HS-5 (cell line): ENCODE results near the gene DSP.
A peak's percentile ranks its signal among the peaks of the same experiment; 100 is the strongest.

Source experiments
- DNase-seq: peaks from one replicate; pipeline ENCODE4 v3.0.0-alpha.2; 2012; ENCODE audit warnings: low read depth

The DSP gene, protein sequence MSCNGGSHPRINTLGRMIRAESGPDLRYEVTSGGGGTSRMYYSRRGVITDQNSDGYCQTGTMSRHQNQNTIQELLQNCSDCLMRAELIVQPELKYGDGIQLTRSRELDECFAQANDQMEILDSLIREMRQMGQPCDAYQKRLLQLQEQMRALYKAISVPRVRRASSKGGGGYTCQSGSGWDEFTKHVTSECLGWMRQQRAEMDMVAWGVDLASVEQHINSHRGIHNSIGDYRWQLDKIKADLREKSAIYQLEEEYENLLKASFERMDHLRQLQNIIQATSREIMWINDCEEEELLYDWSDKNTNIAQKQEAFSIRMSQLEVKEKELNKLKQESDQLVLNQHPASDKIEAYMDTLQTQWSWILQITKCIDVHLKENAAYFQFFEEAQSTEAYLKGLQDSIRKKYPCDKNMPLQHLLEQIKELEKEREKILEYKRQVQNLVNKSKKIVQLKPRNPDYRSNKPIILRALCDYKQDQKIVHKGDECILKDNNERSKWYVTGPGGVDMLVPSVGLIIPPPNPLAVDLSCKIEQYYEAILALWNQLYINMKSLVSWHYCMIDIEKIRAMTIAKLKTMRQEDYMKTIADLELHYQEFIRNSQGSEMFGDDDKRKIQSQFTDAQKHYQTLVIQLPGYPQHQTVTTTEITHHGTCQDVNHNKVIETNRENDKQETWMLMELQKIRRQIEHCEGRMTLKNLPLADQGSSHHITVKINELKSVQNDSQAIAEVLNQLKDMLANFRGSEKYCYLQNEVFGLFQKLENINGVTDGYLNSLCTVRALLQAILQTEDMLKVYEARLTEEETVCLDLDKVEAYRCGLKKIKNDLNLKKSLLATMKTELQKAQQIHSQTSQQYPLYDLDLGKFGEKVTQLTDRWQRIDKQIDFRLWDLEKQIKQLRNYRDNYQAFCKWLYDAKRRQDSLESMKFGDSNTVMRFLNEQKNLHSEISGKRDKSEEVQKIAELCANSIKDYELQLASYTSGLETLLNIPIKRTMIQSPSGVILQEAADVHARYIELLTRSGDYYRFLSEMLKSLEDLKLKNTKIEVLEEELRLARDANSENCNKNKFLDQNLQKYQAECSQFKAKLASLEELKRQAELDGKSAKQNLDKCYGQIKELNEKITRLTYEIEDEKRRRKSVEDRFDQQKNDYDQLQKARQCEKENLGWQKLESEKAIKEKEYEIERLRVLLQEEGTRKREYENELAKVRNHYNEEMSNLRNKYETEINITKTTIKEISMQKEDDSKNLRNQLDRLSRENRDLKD (N-terminal part only)

DNA sequence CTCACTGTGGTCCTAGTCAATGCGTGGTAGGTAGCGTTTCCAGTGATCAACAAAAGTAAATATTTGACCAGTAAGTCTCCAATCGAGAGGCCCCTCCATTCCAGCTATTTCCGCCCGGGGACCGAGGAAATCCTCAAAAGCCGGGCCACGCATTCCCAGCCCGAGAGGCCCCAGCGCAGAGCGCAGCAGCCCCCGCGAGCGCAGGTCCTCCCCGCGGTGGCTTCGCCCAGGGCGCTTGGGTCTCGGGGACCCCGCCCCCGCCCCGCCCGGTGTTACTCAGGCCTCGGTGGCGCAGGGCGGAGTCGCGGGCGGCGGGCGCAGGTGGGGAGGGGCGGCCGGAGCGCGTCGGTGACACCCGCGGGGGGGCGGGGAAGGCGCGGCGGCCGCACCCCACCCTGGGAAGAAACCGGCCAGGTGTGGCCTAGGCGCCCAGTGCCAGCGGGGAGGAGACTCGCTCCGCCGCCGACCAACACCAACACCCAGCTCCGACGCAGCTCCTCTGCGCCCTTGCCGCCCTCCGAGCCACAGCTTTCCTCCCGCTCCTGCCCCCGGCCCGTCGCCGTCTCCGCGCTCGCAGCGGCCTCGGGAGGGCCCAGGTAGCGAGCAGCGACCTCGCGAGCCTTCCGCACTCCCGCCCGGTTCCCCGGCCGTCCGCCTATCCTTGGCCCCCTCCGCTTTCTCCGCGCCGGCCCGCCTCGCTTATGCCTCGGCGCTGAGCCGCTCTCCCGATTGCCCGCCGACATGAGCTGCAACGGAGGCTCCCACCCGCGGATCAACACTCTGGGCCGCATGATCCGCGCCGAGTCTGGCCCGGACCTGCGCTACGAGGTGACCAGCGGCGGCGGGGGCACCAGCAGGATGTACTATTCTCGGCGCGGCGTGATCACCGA lies at the start of gene DSP:
DSP (plus strand) TSS at position 497 of the 890 bp plus-strand sequence; CDS start at position 742, 245 bp downstream.
- no peak for DNase-seq

DNA sequence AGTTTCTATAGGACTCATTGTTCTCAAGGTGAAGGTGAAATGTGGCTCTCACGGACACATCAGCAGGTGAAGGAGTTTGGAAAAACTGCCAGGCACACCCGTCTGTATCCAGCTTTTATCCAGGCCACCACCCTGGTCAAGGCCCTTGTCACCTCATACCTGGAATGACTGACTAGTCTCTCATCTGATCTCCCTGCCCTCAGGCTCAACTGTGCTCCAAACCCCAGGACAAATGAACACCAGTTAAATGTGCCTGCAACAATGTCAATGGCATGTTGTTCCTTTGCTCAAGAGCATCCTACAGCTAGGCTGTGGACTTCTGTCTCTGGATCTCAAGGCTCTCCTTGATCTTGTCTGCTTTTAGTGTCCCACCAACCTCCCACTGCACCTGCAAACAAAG lies 47.6 kb upstream of the DSP start:
- no peak for DNase-seq

DNA sequence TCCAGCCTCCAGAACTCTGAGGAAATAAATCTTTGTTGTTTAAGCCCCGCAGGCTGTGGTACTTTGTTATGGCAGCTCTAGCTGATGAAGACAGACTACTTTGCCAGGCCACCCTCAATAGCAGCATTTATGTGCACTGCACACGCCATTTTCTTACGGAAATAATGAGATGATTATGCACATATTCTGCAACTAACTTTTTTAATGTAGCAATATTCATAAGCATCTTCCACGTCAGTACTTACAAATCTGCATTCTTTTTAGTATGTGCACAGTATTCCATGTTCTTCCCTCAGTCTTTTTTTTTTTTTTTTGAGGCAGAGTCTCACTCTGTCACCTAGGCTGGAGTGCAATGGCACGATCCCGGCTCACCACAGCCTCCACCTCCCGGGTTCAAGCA lies 46.8 kb upstream of the DSP start:
- no peak for DNase-seq

DNA sequence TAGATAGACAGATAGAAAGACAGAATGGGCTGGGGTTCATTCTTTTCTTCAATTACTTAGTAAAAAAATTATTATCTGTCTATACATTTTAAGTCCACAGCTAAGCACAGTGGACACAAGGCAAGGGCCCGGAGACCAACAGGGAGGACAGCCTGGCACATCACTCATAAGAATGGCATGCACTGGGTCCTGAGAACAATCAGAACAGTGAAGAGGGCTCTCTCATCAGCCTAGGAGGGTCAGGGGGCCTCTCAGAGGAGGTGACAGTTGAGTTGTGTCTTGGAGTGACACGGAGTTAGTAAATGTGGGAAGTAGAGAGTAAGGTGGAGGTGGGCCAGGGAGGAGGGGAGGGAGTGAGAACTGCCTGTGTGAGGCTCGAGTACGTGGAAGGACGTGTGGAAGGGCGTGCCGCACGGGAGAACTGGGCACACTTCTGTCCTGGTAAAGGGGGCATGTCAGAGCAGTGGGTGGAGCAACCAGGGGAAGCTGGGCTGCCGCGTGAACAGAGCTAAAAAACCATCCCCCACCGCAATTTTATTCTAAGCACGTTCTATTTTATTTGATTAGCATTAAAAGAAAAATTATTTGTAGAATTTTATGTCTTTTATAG lies 45.1 kb upstream of the DSP start:
- DNase-seq, result no peak

DNA sequence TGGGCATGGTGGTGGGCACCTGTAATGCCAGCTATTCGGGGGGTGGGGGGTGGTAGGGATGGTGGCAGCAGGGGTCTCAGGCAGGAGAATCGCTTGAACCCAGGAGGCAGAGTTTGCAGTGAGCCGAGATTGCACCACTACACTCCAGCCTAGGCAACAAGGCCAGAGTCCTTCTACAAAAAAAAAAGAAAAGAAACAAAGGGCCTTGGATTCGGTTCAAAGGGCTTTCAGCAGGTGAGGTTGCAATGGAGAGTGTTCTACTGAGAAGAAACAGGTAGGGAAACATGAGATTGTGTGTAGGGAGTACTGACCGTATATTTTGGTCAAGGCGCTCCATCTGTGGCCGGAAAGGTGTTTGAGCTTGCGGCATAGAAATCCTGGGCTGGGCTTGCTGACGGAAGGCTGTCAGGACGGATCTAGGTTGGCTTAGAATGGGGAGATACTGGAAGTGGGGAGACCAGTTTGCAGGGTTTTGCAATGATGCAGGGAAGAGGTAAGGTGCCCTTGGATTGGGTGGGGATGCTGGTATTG lies 40.7 kb upstream of the DSP start:
- no peak for DNase-seq

DNA sequence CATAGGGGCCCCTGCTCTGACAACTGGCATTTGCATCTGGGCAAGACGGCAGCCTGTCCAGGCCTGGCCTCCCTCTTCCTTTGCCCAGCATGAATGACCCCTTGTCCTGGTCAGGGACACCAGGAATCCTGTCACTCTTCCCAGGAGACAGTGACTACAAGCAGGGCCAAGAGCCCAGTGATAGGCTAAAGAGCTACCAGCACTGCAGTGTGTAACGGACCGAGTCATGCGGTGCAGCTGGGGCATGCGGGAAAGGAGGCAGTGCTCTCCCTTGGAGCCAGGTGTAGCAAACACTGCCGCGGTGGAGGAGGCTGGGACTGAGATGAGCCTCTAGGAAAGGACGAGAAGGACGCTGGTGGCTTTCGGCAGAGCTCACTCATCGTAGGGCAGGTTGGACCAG lies 38.7 kb upstream of the DSP start:
- DNase-seq, result no peak

DNA sequence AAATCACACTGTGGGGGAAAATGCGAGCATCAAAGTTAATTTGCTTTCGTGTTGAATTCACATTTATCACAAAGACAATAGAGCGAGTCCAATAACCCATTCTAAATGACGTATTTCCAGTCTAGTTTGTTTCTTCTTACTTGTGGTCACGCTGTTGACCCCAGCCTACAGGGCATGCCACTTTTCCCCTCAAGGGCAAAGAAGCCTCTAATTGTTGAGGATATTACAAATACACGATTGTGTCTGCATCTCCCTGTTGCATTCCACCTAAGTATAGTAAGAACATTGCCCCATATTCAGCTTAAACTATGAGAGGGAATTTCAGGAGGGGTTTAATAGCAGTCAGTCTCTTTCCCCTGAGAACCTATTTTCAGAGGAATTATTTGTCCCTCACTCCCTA lies 37.4 kb upstream of the DSP start:
- no peak for DNase-seq

DNA sequence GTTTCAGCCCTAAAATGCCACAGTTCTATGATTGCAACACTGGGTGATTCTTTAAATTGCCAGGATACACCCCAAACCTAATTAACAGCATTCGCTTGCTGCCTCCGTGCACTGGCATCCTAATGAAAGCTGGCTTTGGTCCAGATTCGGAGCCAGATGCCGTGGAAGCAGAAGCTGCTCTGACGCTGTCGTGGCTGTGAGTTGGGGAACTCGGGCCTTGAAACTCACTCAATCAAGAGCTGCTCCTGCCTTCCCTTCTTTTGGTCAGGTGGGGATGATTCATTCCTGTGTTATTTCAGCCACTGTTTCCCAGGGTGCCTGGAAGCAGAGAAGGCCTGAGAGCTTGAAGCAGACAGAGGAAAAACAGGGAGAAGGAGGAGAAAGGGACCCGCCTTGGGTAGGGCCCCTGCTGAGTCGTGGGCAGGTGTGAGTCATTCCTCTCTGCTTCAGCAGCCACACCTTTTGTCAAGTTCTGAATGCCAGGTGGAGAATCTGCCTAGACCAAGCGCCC lies 36.2 kb upstream of the DSP start:
- DNase-seq, result peak; percentile 70

DNA sequence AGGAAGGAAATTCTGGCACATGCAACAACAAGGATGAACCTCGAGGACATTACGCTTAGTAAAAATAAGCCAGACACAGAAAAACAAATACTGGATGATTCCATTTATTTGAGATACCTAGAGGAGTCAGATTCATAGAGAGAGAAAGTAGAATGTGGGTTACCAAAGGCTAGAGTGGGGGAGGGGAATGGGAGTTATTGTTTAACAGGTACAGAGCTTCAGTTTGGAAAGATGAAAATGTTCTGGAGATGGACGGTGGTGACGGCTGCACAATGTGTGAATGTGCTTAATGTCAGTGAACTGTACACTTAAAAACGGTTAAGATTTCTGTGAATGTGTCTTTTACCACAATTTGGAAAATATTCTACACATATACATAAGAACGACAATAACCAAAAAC lies 33.9 kb upstream of the DSP start:
- no peak for DNase-seq

DNA sequence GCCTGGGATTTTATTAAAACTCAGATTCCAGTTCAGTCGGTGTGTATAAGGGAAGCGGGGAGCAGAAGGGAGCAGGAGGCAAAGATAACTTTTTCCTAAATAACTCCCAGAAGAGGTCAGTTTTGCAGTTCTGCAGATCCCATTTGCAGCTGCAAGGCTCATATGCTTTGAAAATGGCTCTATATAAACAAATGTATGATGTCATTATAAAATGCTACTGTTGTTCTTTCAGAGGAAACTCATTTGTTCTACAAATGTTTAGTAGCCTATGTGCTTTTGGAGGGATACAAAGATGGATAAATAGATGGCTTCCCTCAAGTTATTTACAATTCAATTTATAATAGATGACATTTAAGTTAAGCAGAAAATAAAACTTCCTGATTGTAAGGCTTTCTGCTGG lies 29.2 kb upstream of the DSP start:
- DNase-seq, result no peak

DNA sequence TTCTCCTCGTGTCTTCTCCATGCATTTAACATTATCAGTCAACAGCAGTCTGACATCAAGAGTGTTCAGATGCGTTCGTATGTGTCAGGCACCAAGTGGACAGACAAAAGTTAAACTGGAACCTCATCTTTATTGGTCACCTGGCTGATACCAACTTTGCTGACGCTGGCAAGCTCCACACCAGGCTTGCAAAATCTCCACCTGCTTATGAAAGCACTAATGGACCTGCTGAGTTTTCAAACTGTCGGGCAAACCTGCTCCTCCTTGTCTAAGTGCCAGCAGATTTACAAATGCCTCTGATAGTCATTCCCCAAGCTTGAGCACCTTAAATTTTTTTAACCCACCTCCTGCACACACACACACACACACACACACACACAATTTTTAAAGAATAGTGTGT lies 27.9 kb upstream of the DSP start:
- no peak for DNase-seq

DNA sequence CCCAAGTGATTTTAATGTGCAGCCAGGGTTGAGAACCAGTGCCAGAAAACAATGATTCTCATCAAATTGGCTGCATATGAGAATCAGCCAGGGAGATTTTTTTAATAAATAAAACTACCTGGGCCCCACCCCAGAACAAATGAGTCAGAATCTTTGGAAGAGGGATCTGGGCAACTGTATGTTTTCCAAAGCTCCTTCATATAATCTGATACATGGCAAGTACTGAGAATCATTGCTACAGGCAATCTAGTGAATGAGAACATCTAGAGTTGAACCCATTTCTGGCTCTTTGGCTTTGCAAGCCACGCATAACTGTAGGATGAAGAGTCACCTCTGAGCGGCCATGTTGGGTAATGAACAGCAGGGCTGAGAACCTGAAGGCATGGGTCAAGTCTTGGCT lies 26.1 kb upstream of the DSP start:
- DNase-seq, result no peak

DNA sequence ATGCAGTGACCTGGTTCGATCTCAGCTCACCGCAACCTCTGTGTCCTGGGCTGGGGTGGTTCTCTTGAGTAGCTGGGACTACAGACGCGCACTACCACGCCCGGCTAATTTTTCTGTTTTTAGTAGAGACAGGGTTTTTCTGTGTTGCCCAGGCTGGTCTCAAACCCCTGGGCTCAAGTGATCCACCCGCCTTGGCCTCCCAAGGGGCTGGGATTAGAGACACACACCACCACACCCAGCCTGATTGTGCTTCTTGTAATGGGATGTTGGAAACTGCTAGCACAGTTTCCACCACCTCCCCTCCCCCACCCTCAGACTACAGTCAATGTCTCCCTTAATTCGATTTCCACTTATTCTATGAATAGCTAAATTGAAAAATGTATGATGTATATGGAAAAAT lies 22.6 kb upstream of the DSP start:
- DNase-seq, result no peak

DNA sequence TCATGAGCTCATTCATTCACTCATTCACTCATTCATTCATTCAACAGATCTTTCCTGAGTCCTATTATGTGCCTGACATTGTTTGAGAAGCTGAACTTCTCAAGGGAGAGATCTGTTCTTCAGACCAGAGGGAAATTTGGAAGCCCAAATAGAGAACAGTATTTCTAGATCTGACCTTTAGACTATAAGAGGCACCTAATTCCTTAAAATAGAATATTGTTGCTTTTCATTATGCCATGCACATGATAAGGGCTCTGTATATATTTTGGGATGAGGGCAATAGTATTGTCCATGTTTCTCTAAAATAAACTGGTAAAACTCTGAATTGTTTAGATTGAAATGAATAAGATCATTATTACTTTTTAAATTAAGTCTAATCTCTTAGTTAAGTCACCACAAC lies 18.6 kb upstream of the DSP start:
- DNase-seq, result no peak

DNA sequence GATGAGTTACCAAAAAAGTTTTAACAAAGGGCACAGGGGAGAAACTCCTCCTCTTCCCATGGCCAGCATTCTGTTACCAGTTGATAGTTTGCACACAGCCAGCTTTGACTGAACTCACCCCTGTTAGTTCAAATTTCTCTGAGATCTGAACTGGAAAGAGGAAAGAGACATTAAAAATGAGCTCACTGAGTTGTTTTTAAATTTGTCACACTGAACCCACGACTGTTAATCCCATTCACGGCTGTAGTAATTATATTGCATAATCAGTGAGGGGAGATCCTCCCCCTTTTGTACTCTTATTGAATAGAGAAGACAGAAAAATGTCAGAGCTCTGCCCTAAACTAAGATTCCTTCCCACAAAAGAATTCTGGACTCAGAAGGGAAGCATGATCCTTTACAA lies 17.5 kb upstream of the DSP start:
- DNase-seq, result no peak

DNA sequence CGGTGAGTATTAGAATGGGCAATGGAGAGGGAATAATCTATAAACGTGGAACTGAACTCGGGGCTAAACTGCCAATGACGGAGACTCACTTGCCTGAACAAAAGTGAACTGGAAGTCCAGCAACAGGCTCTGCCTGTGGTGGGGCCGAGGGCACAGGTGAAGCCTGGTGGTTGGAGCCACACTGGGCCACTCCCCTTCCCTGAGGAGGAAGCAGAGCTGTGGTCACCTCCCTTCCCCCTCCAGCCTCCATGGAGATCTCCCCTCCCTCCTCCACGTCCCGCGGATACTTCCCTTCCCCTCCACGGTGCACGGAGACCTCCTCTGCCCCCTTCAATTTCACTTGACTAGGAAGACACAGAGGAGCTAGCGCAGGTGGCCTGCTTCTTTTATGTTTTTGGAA lies 14.7 kb upstream of the DSP start:
- no peak for DNase-seq

DNA sequence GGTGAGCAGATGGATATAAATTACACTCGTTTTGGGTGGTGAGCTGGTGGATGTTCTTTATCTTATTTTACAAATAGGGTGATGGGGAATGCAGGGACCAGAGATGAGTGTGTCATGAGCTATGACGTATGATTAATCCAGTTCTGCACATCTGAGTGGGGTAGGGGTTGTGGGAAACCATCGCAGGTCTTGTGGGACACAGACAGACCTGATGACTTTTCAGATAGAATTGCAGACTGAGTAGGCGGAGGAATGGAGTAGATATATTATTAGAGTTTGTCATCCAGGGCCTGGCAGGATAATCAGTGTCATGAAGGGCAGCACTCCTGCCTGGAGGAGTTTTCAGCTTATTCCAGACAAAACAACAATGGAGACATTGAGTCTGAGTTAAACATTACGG lies 12.9 kb upstream of the DSP start:
- DNase-seq, result no peak

DNA sequence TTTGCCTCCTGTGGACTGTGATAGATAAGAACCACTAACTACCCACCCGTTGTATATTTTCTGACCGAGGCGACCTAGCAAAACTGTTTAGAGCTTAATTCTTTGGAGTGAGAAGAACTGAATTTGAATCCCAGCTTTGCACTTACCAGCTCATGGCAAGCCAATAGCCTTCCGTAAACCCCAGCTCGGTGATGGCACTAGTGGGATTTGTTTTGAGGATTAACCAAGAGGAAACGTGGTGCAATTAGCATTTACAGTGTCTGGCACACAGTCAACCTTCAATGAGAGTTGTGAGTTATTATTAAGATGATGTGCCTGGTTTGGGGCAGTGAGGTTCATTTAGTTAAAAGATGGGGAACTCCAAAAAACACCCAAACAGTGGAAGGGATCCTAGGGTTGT lies 12.3 kb upstream of the DSP start:
- no peak for DNase-seq

DNA sequence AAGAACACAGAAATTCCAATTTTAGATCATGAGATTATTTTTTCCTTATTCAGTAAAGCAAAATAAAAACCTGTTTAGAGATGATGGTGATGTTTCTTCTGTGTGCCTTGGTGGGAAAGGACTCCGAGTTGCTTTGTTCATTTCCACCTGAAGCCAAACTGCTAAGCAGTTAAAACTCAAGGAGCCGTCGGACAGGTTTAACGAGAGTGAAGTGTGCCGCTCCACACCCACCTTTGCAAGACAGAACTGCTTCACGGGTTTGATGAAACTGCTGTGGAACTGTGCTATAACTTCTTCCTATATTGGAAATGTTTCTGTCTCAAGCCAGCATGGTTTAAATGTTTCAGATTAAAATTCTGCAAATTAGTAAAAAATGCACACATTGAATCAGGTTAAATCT lies 9.2 kb upstream of the DSP start:
- DNase-seq, result no peak

DNA sequence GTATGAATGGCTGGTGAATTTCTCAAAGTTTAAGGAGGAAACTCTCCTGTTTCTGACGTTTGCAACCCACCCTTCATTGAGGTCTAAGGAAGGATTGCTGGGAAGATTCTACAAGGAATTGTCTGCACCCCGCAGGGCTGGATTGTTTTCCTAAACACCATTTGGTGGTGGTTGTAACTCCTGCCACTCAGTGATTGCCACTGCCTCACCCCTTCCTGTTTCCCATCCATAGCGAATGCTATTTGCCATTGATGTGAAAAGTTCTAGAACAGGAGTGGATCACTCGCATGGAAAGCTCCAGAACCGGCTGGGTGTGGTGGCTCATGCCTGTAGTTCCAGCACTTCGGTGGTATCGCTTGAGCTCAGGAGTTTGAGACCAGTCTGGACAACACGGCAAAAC lies 8.7 kb upstream of the DSP start:
- DNase-seq, result no peak

DNA sequence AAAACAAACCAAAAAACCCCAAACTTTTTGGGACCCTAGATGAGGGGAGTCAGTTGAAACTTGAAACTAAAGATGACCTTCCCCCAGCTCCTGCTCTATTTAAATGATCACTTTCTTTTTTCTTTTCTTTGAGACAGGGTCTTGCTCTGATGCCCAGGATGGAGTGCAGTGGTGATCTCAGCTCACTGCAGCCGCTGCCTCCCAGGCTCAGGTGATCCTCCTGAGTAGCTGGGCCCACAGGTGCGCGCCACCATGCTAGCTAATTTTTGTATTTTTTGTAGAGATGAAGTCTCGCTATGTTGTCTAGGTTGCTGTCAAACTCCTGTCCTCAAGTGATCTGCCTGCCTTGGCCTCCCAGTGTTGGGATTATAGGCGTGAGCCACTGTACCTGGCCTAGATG lies 7.3 kb upstream of the DSP start:
- DNase-seq, result no peak
